ENCODE data around the gene LY6G6C.

The LY6G6C gene

DNA sequence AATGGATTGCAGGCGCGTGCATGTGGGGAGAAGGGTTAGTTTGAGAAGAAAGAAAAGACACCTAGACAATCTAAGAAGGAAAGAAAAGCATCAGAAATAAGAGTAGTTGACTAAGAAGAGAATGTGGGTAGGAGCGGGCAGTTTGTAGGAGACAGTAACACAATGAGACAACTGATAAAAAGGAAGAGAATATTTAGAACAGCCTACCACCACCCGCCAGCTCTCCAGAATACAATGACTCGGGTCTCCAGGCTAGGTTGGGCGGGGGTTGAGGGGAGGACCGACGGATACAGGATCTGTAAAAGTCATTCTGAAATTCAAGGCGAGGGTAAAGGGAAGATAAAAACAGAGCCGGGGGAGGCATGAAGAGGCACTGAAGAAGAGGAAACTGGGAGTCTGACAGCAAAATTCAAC lies 19.1 kb downstream of the LY6G6C start:
- Mint-ChIP-seq H3K9me3 (no peaks in the 10 kb centered on the region), H3K4me3 (peak overlapping the region; percentile 95 to 99), H3K4me1 (ENCODE audit: low read depth in 2 of 2) (peaks cover 23 to 28% of the 10 kb centered on the region in 2 donors), H3K27ac (peak overlapping the region; percentile 94 to 97), H3K36me3 (ENCODE audit: insufficient read depth) (peaks cover 33% of the 10 kb centered on the region), H3K27me3 (no peaks in the 10 kb centered on the region)
- DNase-seq = no peak
- no peak for ATAC-seq (replicated peaks)

DNA sequence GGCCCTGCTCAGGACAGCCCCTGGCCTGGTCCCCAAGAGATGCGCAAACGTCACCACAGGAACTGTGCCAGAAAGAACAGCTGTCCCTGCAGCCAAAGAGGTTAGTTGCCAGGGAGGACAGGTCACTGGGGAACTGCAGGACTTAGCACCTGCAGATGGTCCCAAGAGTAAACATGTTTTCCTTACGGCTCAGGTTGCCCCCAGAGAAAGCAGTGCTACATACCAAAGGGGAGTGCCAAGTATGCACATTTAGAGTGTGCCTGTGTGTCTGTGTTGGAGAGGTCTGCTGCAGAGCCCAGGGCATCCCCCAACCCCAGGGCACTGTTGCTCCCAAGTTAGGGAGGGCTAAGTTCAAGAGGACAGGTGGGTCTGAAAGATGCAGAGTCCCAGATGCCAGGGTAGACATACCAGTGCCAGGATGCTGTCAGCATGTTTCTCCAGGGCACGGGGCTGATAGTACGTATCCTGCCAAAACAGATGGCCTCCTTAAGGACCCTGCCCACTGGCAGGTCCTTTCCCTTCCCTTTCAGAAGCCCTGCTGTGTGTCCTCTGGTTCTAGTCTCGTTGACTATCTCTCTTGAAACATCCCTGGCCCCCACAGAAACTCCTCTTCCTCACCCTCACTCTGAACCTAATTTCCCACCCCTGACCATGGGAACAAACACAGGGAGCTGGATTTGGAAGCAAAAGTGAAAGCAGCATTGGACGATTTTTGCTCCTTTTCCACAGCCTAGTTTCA lies 19.7 kb downstream of the LY6G6C start:
- H3K4me1 Mint-ChIP-seq (ENCODE audit: low read depth in 2 of 2) = peaks cover 23 to 30% of the 10 kb centered on the region in 2 donors
- H3K36me3 Mint-ChIP-seq (ENCODE audit: insufficient read depth) = peaks cover 33% of the 10 kb centered on the region
- DNase-seq (no peak), ATAC-seq (replicated peaks) (no peak)
- no peaks in the 10 kb centered on the region for H3K9me3 Mint-ChIP-seq
- H3K4me3 Mint-ChIP-seq = peak overlapping the region; percentile 95 to 99
- H3K27me3 Mint-ChIP-seq = no peaks in the 10 kb centered on the region
- H3K27ac Mint-ChIP-seq = peak overlapping the region; percentile 94 to 97

DNA sequence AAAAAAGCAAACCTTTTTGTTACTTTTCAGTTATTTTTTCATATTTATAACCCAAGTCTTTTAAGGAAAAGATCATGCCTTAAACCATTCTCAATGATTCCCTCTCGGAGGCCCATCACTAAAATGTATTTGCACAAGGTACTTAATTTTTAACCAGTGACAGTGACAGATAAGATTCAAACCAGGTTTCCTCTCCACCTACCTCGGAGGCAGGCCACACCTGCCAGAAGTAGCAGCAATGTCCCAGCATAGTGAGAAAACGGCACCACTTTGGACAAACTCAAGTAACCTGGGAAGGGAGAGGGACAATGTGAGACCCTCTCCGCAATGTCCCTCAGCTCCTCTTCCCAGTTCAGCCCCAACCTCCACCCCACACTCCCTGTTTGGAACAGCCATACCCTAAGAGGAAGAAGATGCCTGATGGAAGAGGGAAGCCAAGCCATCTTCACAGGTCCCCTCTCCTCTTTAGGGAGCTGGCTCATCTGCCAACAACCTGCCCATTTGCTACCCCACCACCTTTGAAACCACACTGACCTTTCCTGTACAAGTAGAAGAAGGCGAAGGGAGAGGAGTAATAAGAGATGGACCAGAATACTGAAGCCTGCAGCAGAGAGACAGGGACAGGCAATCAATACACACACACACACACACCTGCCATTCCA lies 20.7 kb downstream of the LY6G6C start:
- H3K36me3 Mint-ChIP-seq (ENCODE audit: insufficient read depth) = peaks cover 43% of the 10 kb centered on the region
- H3K4me3 Mint-ChIP-seq = peak overlapping the region; percentile 95 to 99
- peaks cover 23 to 30% of the 10 kb centered on the region in 2 donors for H3K4me1 Mint-ChIP-seq (ENCODE audit: low read depth in 2 of 2)
- no peaks in the 10 kb centered on the region for H3K27me3 Mint-ChIP-seq
- peak overlapping the region; percentile 47 to 67 for H3K27ac Mint-ChIP-seq
- no peak for DNase-seq
- H3K9me3 Mint-ChIP-seq = no peaks in the 10 kb centered on the region
- ATAC-seq (replicated peaks) = no peak

DNA sequence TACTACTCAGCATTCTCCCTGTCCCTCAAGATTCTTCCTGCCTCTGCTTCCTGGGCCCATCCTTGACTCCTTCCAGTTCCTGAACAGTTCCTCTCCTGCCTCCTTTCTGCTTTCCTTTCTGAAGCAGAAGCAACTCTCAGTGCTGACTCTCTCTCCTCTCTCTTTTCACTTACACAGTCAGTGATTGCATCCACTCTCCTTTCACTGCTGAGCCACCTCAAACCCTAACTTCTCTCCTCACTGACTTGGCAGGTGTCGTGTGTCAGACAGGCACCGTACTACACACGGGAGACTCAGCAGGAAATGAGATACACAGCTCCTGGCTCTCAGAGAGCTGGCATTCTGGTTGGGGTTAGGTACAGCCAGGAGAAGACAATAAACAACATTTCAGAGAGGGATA lies 24.0 kb downstream of the LY6G6C start:
- Mint-ChIP-seq H3K27ac (peak overlapping the region; percentile 18 to 59), H3K4me3 (no peak overlapping the region), H3K36me3 (ENCODE audit: insufficient read depth) (peaks cover 70% of the 10 kb centered on the region), H3K27me3 (no peaks in the 10 kb centered on the region), H3K9me3 (no peaks in the 10 kb centered on the region), H3K4me1 (ENCODE audit: low read depth in 2 of 2) (peaks cover 20 to 25% of the 10 kb centered on the region in 2 donors)
- ATAC-seq (replicated peaks) = no peak
- DNase-seq = no peak

DNA sequence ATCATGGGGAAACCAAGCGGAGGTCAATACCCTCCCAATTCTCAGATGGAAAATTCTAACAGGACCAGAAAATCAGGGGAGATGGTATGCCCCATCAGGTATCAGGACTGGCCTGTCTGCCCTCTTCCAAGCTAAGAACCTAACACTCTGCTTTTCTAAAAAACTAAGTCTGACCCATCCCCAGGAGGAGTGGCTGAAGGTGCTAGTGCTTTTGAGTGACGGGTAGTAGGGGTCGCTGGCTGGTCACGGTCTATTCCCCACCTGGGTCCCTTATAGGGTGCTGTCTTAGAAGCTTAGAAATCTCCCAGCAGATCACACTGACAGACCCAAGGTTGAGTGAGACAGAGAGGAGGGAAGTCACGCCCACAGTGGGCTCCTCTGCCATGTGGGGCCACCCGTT lies 28.0 kb downstream of the LY6G6C start:
- Mint-ChIP-seq H3K4me1 (ENCODE audit: low read depth in 2 of 2) (peaks cover 7% of the 10 kb centered on the region in 2 donors), H3K4me3 (no peak overlapping the region), H3K27ac (peak overlapping the region; percentile 80 to 88), H3K9me3 (no peaks in the 10 kb centered on the region), H3K36me3 (ENCODE audit: insufficient read depth) (peaks cover 66% of the 10 kb centered on the region), H3K27me3 (no peaks in the 10 kb centered on the region)
- ATAC-seq (replicated peaks) = no peak
- no peak for DNase-seq

DNA sequence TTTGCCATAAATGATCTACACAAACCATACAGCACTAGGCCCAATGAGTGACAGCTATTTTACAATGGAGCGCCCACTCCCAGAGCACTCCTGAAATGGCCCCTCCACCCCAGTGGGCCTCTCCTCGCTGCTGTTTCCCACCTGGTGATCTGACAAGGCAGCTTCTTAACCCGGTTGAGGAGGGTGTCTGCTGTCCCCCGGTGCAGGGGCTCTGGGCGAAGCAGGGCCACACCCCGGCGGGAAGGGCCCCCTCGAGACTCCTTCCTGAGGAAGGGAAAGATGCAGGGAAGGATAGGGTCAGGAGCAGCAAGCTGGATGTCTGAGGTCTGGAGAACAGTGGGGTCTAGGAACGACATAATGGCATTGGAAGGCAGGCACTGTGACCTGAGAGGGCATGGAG lies 28.7 kb downstream of the LY6G6C start:
- Mint-ChIP-seq H3K9me3 (no peaks in the 10 kb centered on the region), H3K4me1 (ENCODE audit: low read depth in 2 of 2) (peaks cover 7% of the 10 kb centered on the region in 2 donors), H3K27ac (peak overlapping the region; percentile 80 to 88), H3K27me3 (no peaks in the 10 kb centered on the region), H3K36me3 (ENCODE audit: insufficient read depth) (peaks cover 62% of the 10 kb centered on the region), H3K4me3 (no peak overlapping the region)
- DNase-seq (no peak), ATAC-seq (replicated peaks) (no peak)

DNA sequence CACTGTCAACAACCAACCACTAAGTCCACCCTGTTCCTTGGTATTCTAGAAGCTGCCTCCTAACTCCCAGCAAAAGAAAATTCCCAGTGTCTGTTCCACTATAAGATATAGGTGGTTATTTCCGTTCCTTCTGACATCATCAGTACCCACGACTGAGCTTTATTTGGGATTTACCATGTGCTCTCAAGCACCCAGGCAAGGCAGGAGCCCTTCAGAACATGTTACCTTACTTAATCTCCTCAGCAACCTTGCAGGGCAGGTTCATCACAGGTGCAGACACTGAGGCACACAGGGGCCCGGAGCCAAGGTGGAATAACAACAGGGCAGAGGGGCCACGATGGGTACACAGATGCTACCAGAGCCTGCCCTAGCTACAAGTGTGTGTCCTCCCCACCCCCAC lies 29.2 kb downstream of the LY6G6C start:
- no peaks in the 10 kb centered on the region for H3K9me3 Mint-ChIP-seq
- H3K36me3 Mint-ChIP-seq (ENCODE audit: insufficient read depth) = peaks cover 62% of the 10 kb centered on the region
- H3K27me3 Mint-ChIP-seq = no peaks in the 10 kb centered on the region
- peaks cover 2% of the 10 kb centered on the region in 2 donors for H3K4me1 Mint-ChIP-seq (ENCODE audit: low read depth in 2 of 2)
- ATAC-seq (replicated peaks) (no peak), DNase-seq (no peak)
- no peak overlapping the region for H3K4me3 Mint-ChIP-seq
- H3K27ac Mint-ChIP-seq = no peak overlapping the region

DNA sequence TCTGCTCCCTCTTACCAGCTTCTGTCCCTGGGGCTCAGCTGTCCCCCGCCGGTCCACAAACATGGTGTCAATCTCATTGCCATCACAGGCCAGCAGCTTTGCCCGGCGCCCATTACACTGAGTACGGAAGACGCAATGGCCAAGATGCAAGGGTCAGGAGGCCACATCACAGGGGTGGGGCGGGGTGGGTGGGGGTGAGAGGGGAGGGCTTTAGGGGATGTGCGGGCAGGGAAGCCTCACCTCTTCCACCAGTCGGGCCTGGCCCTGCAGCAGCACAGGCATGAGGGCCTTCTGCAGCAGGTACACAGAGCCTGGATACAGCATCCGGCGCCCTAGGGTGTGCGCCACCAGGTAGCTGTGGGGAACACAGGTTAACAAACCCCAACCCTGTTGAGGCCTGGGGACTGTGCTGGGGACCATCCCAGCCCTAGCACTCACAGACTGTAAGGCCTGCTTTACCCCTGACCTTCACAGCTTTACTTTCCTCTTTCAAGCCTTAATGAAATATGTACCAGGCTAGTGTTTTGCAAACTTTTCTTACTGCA lies 29.9 kb downstream of the LY6G6C start:
- no peak for ATAC-seq (replicated peaks)
- no peak overlapping the region for H3K27ac Mint-ChIP-seq
- no peaks in the 10 kb centered on the region for H3K9me3 Mint-ChIP-seq
- H3K27me3 Mint-ChIP-seq = no peaks in the 10 kb centered on the region
- peaks cover 0 to 2% of the 10 kb centered on the region in 2 donors for H3K4me1 Mint-ChIP-seq (ENCODE audit: low read depth in 2 of 2)
- DNase-seq = no peak
- H3K4me3 Mint-ChIP-seq = no peak overlapping the region
- peaks cover 68% of the 10 kb centered on the region for H3K36me3 Mint-ChIP-seq (ENCODE audit: insufficient read depth)

DNA sequence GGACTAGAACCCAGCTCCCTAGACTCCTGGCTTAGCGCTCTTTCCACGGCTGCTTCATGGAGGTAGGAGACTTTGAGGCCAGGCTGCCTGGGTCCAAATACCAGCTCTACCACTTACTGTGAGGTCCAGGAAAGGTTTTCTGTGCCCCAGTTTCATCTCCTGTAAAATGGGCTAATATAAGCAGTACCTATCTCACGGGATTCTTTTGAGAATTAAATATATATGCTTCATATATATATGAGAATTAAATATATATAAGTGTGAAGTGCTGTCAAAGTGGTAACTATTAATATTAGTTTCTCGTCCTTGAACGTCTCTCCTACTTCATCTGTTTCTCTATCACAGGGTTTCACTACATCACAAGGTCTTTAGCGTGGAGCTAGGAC lies 30.5 kb downstream of the LY6G6C start:
- ATAC-seq (replicated peaks) (no peak), DNase-seq (no peak)
- Mint-ChIP-seq H3K27me3 (no peaks in the 10 kb centered on the region), H3K27ac (peak overlapping the region in 1 of 2 donors; percentile 85), H3K4me1 (ENCODE audit: low read depth in 2 of 2) (peaks cover 0 to 2% of the 10 kb centered on the region in 2 donors), H3K4me3 (no peak overlapping the region), H3K9me3 (no peaks in the 10 kb centered on the region), H3K36me3 (ENCODE audit: insufficient read depth) (peaks cover 63% of the 10 kb centered on the region)

DNA sequence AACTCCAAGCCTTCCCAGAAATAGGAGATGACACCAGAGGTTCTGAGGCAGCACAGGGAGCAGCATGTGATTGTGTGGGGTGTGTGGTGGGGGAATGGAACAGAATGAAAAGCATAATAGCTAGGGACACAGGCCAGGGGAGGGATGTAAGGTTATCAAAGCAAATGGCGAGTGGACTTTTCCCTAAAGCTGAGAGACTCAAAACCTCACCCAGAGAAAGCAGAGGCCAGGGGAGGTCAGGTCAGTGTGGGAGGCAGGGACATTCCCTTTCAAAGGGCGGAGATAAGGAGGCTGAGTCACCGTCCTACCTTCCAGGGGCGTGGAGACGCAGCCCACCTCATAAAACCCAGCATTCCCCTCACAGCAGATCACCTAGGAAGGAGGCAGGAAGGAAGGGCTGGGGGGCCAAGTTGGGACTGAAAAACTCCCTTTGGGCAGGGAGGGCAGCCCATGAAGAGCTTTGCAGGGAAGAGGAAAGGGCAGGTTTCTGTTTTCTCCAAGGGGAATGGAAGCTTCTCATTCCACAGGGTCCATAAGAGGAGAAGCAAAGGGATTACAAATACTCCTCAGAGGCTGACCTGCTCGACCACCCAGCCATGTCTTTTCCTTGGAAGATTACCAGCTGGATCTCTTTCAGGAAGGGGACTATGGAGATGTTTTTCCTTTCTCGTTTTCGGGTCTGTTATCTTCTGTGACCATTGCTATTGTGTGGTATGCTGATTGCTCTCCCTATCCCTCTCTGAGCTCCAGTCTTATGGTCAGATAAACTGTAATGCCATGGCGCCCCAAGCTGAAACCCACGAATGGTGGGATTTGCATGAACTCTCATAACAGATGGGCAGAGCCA lies 31.1 kb downstream of the LY6G6C start:
- ATAC-seq (replicated peaks) (no peak), DNase-seq (no peak)
- peaks cover 58% of the 10 kb centered on the region for H3K36me3 Mint-ChIP-seq (ENCODE audit: insufficient read depth)
- peak overlapping the region in 1 of 2 donors; percentile 85 for H3K27ac Mint-ChIP-seq
- H3K27me3 Mint-ChIP-seq = no peaks in the 10 kb centered on the region
- no peak overlapping the region for H3K4me3 Mint-ChIP-seq
- H3K4me1 Mint-ChIP-seq (ENCODE audit: low read depth in 2 of 2) = peaks cover 0 to 2% of the 10 kb centered on the region in 2 donors
- no peaks in the 10 kb centered on the region for H3K9me3 Mint-ChIP-seq

DNA sequence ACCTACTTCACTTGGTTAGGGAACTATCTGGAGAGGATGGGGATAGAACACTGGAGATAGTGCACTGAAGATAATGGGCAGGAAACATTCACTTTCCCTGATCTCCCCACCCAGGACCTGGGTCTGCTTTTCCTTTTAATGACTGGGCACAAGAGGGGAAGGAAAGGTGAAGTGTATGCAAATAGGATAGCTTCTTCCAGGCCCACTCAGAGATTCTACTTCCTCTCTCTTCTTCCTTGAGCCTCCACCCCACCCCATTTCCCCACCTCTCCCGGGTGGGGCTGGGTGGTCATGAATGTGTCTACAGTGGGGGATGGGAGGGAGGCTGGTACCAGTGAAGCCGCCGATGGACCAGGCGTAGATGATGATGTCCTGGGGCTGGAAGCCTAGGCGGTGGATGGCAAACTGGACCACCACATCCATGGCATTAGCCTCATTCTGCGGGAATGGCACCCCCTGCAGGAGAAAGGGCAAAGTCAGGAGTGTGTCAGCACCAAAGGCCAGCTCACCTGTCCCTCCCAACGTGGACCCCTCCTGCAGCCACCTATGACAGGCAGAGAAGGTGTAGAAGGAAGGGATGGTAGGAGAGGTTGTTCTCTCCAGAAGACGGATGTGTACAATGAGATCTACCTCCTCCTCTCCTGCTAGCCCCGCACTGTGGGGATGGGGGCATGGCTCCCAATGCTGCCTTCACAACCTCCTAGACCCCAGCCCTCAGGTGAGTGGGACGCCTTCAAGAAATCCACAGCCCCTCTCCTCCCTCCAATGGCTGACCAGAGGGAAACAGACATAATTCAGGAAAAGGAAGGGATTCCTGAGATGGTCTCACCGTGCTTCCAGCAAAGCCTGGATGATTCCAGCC lies 32.1 kb downstream of the LY6G6C start:
- no peaks in the 10 kb centered on the region for H3K9me3 Mint-ChIP-seq
- H3K4me3 Mint-ChIP-seq = no peak overlapping the region
- DNase-seq (no peak), ATAC-seq (replicated peaks) (no peak)
- H3K4me1 Mint-ChIP-seq (ENCODE audit: low read depth in 2 of 2) = peaks cover 0 to 2% of the 10 kb centered on the region in 2 donors
- H3K36me3 Mint-ChIP-seq (ENCODE audit: insufficient read depth) = peaks cover 58% of the 10 kb centered on the region
- H3K27me3 Mint-ChIP-seq = no peaks in the 10 kb centered on the region
- H3K27ac Mint-ChIP-seq = peak overlapping the region in 1 of 2 donors; percentile 85

DNA sequence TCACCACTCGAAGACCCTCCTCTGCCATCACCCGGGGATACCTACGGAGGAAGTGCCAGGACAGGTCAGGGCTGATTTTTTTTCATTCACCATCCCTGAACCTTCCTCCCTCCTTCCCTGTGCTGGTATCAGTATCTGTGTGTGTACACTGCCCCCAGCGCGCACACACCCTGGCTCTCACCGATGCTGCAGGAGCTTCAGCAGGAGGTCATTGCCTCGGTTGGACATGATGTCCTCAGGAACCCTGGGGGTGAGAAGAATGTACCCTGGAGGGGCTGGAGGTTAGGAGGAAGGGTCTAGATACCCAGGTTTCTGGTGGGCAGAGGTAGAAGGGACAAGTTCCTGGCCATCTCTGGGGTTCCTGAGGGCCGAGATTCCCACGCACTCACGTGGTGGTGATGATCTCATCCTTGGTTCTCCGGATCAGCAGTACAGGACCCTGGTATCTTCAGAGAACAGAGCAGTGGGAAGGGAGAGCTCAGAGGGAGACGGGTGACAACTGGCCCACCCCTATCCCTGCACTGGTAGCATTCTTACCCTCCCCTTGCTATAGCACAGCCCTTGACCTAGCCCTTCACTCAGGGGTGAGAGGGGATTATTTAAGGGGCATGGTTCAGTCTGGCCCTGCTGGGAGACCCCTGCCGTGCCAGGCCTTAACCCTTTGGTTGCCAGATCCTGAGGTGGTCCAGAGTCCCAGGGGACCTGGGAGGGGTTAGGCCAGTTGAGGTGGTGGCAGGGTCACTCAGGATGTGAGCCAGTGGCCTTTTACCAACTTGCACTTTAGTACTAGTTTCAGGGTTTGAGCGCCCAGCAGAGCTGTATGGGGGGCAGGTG lies 33.5 kb downstream of the LY6G6C start:
- H3K27me3 Mint-ChIP-seq = no peaks in the 10 kb centered on the region
- ATAC-seq (replicated peaks) (no peak), DNase-seq (no peak)
- H3K36me3 Mint-ChIP-seq (ENCODE audit: insufficient read depth) = peaks cover 49% of the 10 kb centered on the region
- no peak overlapping the region for H3K4me3 Mint-ChIP-seq
- no peak overlapping the region for H3K27ac Mint-ChIP-seq
- H3K9me3 Mint-ChIP-seq = no peaks in the 10 kb centered on the region
- H3K4me1 Mint-ChIP-seq (ENCODE audit: low read depth in 2 of 2) = peaks cover 0 to 2% of the 10 kb centered on the region in 2 donors
